HCT116 (cell line): ENCODE data around the gene DCTN2. TPM values are rescaled to one million over a fixed set of nuclear protein-coding genes. Genes with fewer than 3 reads are reported as not detected.

Source experiments
- ATAC-seq: fragments of 200-7000 bp; cut with Tn5 transposase; 2 replicates; pipeline ENCODE4 v1.9.1; 2020; ENCODE audit warnings: mild to moderate bottlenecking, moderate library complexity
- BruUV-seq: library from RNA; stranded (reverse); fragments of 400-500 nt; replicated peaks from 2 replicates; lab custom pipeline; 2021; lab: Mats Ljungman, UMichigan
- CTCF ChIA-PET: fragments of 300-600 bp; sonication (Branson Sonifier 250); formaldehyde crosslinking; loops from one replicate; lab custom pipeline; 2021; ENCODE audit warnings: antibody characterized with exemption; lab: Charles Lee
- POLR2A ChIA-PET: fragments of 300-600, 350-600 bp; sonication (Branson Sonifier 250); formaldehyde crosslinking; loops from one replicate; lab custom pipeline; 2021; ENCODE audit warnings: antibody characterized with exemption; lab: Charles Lee
- RAD21 ChIA-PET, 2 experiments: fragments of 300-600 bp; sonication (Branson Sonifier 250); formaldehyde crosslinking; loops; one replicate each; lab custom pipeline; 2023; ENCODE audit warnings: low total read pairs in 2 of 2; ENCODE audit not compliant: uncharacterized antibody in 2 of 2, unreplicated experiment in 2 of 2, low non-redundant PET in 1 of 2; lab: Charles Lee
- DNase-seq: peaks from one replicate; pipeline ENCODE4 v3.0.0-alpha.2; 2010; ENCODE audit warnings: low read depth, low spot score
- H2AFZ ChIP-seq: fragments of 200-600 bp; shearing (Covaris generic), sonication (generic); 2 replicates; pipeline ENCODE4 v1.6.1; 2017; ENCODE audit warnings: low read depth, mixed run types, mixed read lengths, antibody characterized with exemption, low read length; ENCODE audit not compliant: poor library complexity, severe bottlenecking
- H3K27ac ChIP-seq: 2 replicates; pipeline ENCODE4 v1.5.1; 2012; ENCODE audit warnings: low read depth, low read length
- H3K27me3 ChIP-seq: fragments of 200-600 bp; sonication (generic); 2 replicates; pipeline ENCODE4 v1.6.1; 2016; ENCODE audit warnings: mixed run types, low read length, mixed read lengths; ENCODE audit not compliant: insufficient read depth
- H3K36me3 ChIP-seq, 2 experiments: fragments of 200-500 bp in 1 of 2; fragments of 200-600 bp in 1 of 2; sonication (Bioruptor generic) in 1 of 2; sonication (generic) in 1 of 2; 2 replicates each; pipeline versions ENCODE4 v1.5.1 to v1.6.1; 2014 to 2016; ENCODE audit warnings: low read length in 2 of 2, inconsistent platforms in 1 of 2, mixed read lengths in 1 of 2, mixed run types in 1 of 2; ENCODE audit not compliant: insufficient read depth in 2 of 2, control insufficient read depth in 1 of 2
- H3K4me1 ChIP-seq, 2 experiments: fragments of 200-600 bp in 1 of 2; sonication (generic) in 1 of 2; 2 replicates each; pipeline versions ENCODE4 v1.5.1 to v1.6.1; 2012 to 2017; ENCODE audit warnings: low read length in 2 of 2, inconsistent platforms in 1 of 2, mild to moderate bottlenecking in 1 of 2, mixed read lengths in 1 of 2, mixed run types in 1 of 2, moderate library complexity in 1 of 2; ENCODE audit not compliant: insufficient read depth in 2 of 2, control insufficient read depth in 1 of 2
- H3K4me2 ChIP-seq: fragments of 200-600 bp; sonication (generic); 2 replicates; pipeline ENCODE4 v1.6.1; 2017; ENCODE audit warnings: mixed run types, low read length, mixed read lengths
- H3K4me3 ChIP-seq, 2 experiments: fragments of 200-600 bp in 1 of 2; sonication (generic) in 1 of 2; replicated peaks in 1 of 2; 2 replicates each; pipeline ENCODE4 v1.5.1; 2011 to 2016; ENCODE audit warnings: low read length in 2 of 2, control low read depth in 1 of 2, low read depth in 1 of 2, mild to moderate bottlenecking in 1 of 2, mixed read lengths in 1 of 2, mixed run types in 1 of 2
- H3K79me2 ChIP-seq: fragments of 200-600 bp; sonication (generic); 2 replicates; pipeline ENCODE4 v1.6.1; 2017; ENCODE audit warnings: mild to moderate bottlenecking, mixed run types, low read length, moderate library complexity, mixed read lengths; ENCODE audit not compliant: insufficient read depth
- H3K9ac ChIP-seq: fragments of 200-600 bp; sonication (generic); 2 replicates; pipeline ENCODE4 v1.6.1; 2016; ENCODE audit warnings: low read length, mixed read lengths
- H3K9me2 ChIP-seq: fragments of 200-600 bp; sonication (generic), shearing (Covaris generic); 2 replicates; pipeline ENCODE4 v1.6.1; 2017; ENCODE audit warnings: mixed run types, mild to moderate bottlenecking, moderate library complexity; ENCODE audit not compliant: insufficient read depth
- H3K9me3 ChIP-seq, 2 experiments: fragments of 200-500 bp in 1 of 2; fragments of 200-600 bp in 1 of 2; sonication (Bioruptor generic) in 1 of 2; sonication (generic) in 1 of 2; 2 replicates each; pipeline ENCODE4 v1.6.1; 2014 to 2017; ENCODE audit warnings: low read length in 2 of 2, mixed read lengths in 2 of 2, inconsistent platforms in 1 of 2, low read depth in 1 of 2, mild to moderate bottlenecking in 1 of 2, mixed run types in 1 of 2, moderate library complexity in 1 of 2; ENCODE audit not compliant: control insufficient read depth in 1 of 2, insufficient read depth in 1 of 2
- H4K20me1 ChIP-seq: fragments of 200-600 bp; sonication (generic), shearing (Covaris generic); 2 replicates; pipeline ENCODE4 v1.6.1; 2017; ENCODE audit warnings: mixed run types, mild to moderate bottlenecking, moderate library complexity; ENCODE audit not compliant: insufficient read depth
- EGR1 ChIP-seq: IDR thresholded peaks from 2 replicates; pipeline ENCODE4 v1.6.1; 2012; ENCODE audit warnings: low read depth
- EZH2 ChIP-seq: fragments of 200-600 bp; sonication (generic); IDR thresholded peaks from 2 replicates; pipeline ENCODE4 v1.6.1; 2017; ENCODE audit warnings: antibody characterized with exemption, mixed run types
- FOSL1 ChIP-seq: IDR thresholded peaks from 2 replicates; pipeline ENCODE4 v1.6.1; 2012; ENCODE audit warnings: low read depth
- JUND ChIP-seq: IDR thresholded peaks from 2 replicates; pipeline ENCODE4 v1.6.1; 2012
- SRF ChIP-seq: IDR thresholded peaks from 2 replicates; pipeline ENCODE4 v1.6.1; 2012; ENCODE audit warnings: low read depth
- ZFX ChIP-seq: fragments of 450-650 bp; IDR thresholded peaks from 2 replicates; pipeline ENCODE4 v1.6.1; 2017
- ZNF274 ChIP-seq: fragments of 200-500 bp; sonication (Bioruptor generic); IDR thresholded peaks from 2 replicates; pipeline ENCODE4 v1.6.1; 2014; ENCODE audit warnings: mild to moderate bottlenecking, low read depth, low read length, inconsistent platforms
- intact Hi-C: fragments of 100-400 bp; cut with micrococcal nuclease; formaldehyde crosslinking; loops from 2 replicates; pipeline ENCODE4 v1.10.0; 2022
- total RNA-seq: library from RNA; stranded (reverse); gene quantifications from one replicate; pipeline ENCODE4 v1.2.1, GENCODE V29; 2021; ENCODE audit not compliant: unreplicated experiment
- TF ChIP-seq, protein P1 (sequence below): IDR thresholded peaks from 2 replicates; pipeline ENCODE4 v1.6.1; 2012; ENCODE audit warnings: low read depth
- TF ChIP-seq, protein P2 (sequence below), 3 experiments: fragments of 200-600 bp in 1 of 3; sonication (generic) in 1 of 3; IDR thresholded peaks in 2 of 3; conservative IDR thresholded peaks in 1 of 3; 2 replicates each; pipeline ENCODE4 v1.5.1; 2012 to 2017; ENCODE audit warnings: low read depth in 2 of 3, low read length in 2 of 3, antibody characterized with exemption in 1 of 3, borderline replicate concordance in 1 of 3, control low read depth in 1 of 3, mild to moderate bottlenecking in 1 of 3, mixed read lengths in 1 of 3, mixed run types in 1 of 3, moderate library complexity in 1 of 3; ENCODE audit not compliant: insufficient read depth in 1 of 3

The DCTN2 gene
- total RNA-seq, 1 experiment from 2014 or later, result 95.9 TPM

DNA sequence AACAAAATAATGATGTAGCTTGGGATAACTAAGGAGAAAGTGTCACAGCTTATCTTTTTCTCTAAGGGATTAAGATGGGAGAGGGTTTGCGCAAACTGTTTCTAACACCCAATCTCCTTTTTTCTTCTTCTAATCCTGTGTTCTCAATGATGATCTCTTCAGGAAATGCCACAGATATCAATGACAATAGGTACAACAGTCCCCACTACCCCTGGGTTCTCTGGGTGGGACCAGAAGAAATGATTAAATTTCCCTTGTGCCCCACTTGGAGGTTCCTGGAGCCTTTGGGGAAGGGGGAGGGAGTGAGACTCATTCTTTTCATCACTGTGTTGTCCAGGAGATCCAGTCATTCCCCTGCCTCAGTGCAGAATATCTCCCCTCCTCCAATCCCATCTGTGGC lies 35.4 kb upstream of the DCTN2 start:
- H3K27ac ChIP-seq, result no peak overlapping the region
- no peaks in the 10 kb centered on the region for H4K20me1 ChIP-seq
- no peaks in the 10 kb centered on the region for H3K27me3 ChIP-seq
- TF ChIP-seq EZH2 (no peak), ZNF274 (no peak), SRF (no peak), EGR1 (no peak), JUND (no peak), FOSL1 (no peak), ZFX (no peak)
- TF ChIP-seq, protein P1, sequence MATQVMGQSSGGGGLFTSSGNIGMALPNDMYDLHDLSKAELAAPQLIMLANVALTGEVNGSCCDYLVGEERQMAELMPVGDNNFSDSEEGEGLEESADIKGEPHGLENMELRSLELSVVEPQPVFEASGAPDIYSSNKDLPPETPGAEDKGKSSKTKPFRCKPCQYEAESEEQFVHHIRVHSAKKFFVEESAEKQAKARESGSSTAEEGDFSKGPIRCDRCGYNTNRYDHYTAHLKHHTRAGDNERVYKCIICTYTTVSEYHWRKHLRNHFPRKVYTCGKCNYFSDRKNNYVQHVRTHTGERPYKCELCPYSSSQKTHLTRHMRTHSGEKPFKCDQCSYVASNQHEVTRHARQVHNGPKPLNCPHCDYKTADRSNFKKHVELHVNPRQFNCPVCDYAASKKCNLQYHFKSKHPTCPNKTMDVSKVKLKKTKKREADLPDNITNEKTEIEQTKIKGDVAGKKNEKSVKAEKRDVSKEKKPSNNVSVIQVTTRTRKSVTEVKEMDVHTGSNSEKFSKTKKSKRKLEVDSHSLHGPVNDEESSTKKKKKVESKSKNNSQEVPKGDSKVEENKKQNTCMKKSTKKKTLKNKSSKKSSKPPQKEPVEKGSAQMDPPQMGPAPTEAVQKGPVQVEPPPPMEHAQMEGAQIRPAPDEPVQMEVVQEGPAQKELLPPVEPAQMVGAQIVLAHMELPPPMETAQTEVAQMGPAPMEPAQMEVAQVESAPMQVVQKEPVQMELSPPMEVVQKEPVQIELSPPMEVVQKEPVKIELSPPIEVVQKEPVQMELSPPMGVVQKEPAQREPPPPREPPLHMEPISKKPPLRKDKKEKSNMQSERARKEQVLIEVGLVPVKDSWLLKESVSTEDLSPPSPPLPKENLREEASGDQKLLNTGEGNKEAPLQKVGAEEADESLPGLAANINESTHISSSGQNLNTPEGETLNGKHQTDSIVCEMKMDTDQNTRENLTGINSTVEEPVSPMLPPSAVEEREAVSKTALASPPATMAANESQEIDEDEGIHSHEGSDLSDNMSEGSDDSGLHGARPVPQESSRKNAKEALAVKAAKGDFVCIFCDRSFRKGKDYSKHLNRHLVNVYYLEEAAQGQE, result no peak
- TF ChIP-seq, protein P2, sequence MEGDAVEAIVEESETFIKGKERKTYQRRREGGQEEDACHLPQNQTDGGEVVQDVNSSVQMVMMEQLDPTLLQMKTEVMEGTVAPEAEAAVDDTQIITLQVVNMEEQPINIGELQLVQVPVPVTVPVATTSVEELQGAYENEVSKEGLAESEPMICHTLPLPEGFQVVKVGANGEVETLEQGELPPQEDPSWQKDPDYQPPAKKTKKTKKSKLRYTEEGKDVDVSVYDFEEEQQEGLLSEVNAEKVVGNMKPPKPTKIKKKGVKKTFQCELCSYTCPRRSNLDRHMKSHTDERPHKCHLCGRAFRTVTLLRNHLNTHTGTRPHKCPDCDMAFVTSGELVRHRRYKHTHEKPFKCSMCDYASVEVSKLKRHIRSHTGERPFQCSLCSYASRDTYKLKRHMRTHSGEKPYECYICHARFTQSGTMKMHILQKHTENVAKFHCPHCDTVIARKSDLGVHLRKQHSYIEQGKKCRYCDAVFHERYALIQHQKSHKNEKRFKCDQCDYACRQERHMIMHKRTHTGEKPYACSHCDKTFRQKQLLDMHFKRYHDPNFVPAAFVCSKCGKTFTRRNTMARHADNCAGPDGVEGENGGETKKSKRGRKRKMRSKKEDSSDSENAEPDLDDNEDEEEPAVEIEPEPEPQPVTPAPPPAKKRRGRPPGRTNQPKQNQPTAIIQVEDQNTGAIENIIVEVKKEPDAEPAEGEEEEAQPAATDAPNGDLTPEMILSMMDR (IDR thresholded peaks at IDR 0.05 in 2 of 3, conservative IDR thresholded peaks at IDR 0.05 in 1 of 3; ENCODE audit: borderline replicate concordance in 1 of 3, insufficient read depth in 1 of 3, low read depth in 2 of 3, low read length in 2 of 3), result no peak
- no peak for DNase-seq
- no peak overlapping the region for H3K4me3 ChIP-seq
- ChIA-PET POLR2A (no interaction called here), RAD21 (interaction anchor here (1.0 to 1.3 kb wide), 2 partner anchors 36 to 175 kb away, joined by 3 read pairs; no protein-coding TSS in a partner anchor), CTCF (interaction anchor here (0.7 to 3.3 kb wide), 4 partner anchors 10 to 1268 kb away, joined by 3 to 18 read pairs (median 14); partner anchors contain the start of gene PIP4K2C)
- H3K9ac ChIP-seq, result no peak overlapping the region
- no TSS peak for BruUV-seq
- H3K4me1 ChIP-seq, result no peaks in the 10 kb centered on the region
- intact Hi-C loops, result loop anchor here (5.0 kb wide), 1 partner anchor 110 kb away; the partner anchor contains the start of gene OS9
- H3K36me3 ChIP-seq, result peaks cover 0 to 8% of the 10 kb centered on the region in 2 experiments; a peak in 2 of 4 replicates
- no peaks in the 10 kb centered on the region for H3K79me2 ChIP-seq
- H3K4me2 ChIP-seq, result no peak overlapping the region
- H3K9me2 ChIP-seq, result no peaks in the 10 kb centered on the region
- no peak for ATAC-seq
- no peak overlapping the region for H2AFZ ChIP-seq
- no peaks in the 10 kb centered on the region for H3K9me3 ChIP-seq
